Mesodermal cell (in vitro differentiated cells): Measurements from ENCODE around the gene UNC13B.

Source experiments
- H3K27ac ChIP-seq: 2 replicates; pipeline ENCODE4 v1.7.0; 2013; ENCODE audit warnings: mild to moderate bottlenecking, low read depth, low read length, moderate library complexity; ENCODE audit not compliant: severe bottlenecking
- H3K36me3 ChIP-seq: 2 replicates; pipeline ENCODE4 v1.7.1; 2013; ENCODE audit warnings: mild to moderate bottlenecking, low read length, moderate library complexity; ENCODE audit not compliant: control insufficient read depth, insufficient read depth
- H3K4me1 ChIP-seq: one replicate; pipeline ENCODE4 v1.7.1; 2013; ENCODE audit warnings: mild to moderate bottlenecking, low read length; ENCODE audit not compliant: insufficient read depth, control insufficient read depth, poor library complexity, severe bottlenecking
- H3K4me3 ChIP-seq: 2 replicates; pipeline ENCODE4 v1.7.0; 2013; ENCODE audit warnings: low read length, control low read depth, mild to moderate bottlenecking; ENCODE audit not compliant: insufficient read depth, poor library complexity, severe bottlenecking; ENCODE audit errors: extremely low read depth
- H3K9me3 ChIP-seq: 2 replicates; pipeline ENCODE4 v1.7.1; 2013; ENCODE audit warnings: mild to moderate bottlenecking, low read length, moderate library complexity; ENCODE audit not compliant: control insufficient read depth
- WGBS, 2 experiments: methylation state at CpG; one replicate each; pipeline ENCODE4 v1.1.5; 2013; ENCODE audit warnings: missing lambda C conversion rate in 2 of 2; ENCODE audit not compliant: insufficient coverage in 2 of 2; 5-methylcytosine and 5-hydroxymethylcytosine counted together

Gene UNC13B

GRCh38 chr9:35295369-35296036, 133.7 kb downstream of the UNC13B start:
- Histone ChIP-seq H3K4me3 (no peak overlapping the region), H3K4me1 (no peaks in the 10 kb centered on the region), H3K9me3 (no peaks in the 10 kb centered on the region), H3K36me3 (no peaks in the 10 kb centered on the region), H3K27ac (no peak overlapping the region)
- WGBS, 2 experiments = 95 to 96% methylated on average over 4 to 11 of the region's 13 CpGs

GRCh38 chr9:35303567-35303966, 141.8 kb downstream of the UNC13B start:
- no peaks in the 10 kb centered on the region for H3K4me1 ChIP-seq
- no peak overlapping the region for H3K27ac ChIP-seq
- WGBS, 2 experiments = 100% methylated on average over 1 of the region's 1 CpG; no CpG with 5 or more reads in 1 of the 2 experiments
- no peak overlapping the region for H3K4me3 ChIP-seq
- H3K9me3 ChIP-seq = no peaks in the 10 kb centered on the region
- H3K36me3 ChIP-seq = no peaks in the 10 kb centered on the region

- H3K27ac ChIP-seq = no peak overlapping the region
- no peaks in the 10 kb centered on the region for H3K36me3 ChIP-seq
- no peaks in the 10 kb centered on the region for H3K4me1 ChIP-seq
- WGBS, 2 experiments = 100% methylated on average over 1 of the region's 1 CpG; no CpG with 5 or more reads in 1 of the 2 experiments
- no peak overlapping the region for H3K4me3 ChIP-seq
- no peaks in the 10 kb centered on the region for H3K9me3 ChIP-seq
Observed at GRCh38 chr9:35306283-35306682, 144.5 kb downstream of the UNC13B start.

GRCh38 chr9:35308316-35308715, 146.5 kb downstream of the UNC13B start:
- H3K4me3 ChIP-seq = no peak overlapping the region
- H3K9me3 ChIP-seq = no peaks in the 10 kb centered on the region
- H3K36me3 ChIP-seq = no peaks in the 10 kb centered on the region
- no CpG with 5 or more reads among the region's 2 CpGs for WGBS, 2 experiments
- no peaks in the 10 kb centered on the region for H3K4me1 ChIP-seq
- H3K27ac ChIP-seq = no peak overlapping the region

- Histone ChIP-seq H3K4me3 (no peak overlapping the region), H3K36me3 (no peaks in the 10 kb centered on the region), H3K9me3 (no peaks in the 10 kb centered on the region), H3K4me1 (peaks cover 9% of the 10 kb centered on the region), H3K27ac (no peak overlapping the region)
- 100% methylated on average over 2 of the region's 5 CpGs; no CpG with 5 or more reads in 1 of the 2 experiments for WGBS, 2 experiments
Observed at GRCh38 chr9:35311891-35312639, 150.3 kb downstream of the UNC13B start.

- no peaks in the 10 kb centered on the region for H3K9me3 ChIP-seq
- no peak overlapping the region for H3K27ac ChIP-seq
- WGBS, 2 experiments = 82 to 100% methylated on average over 1 of the region's 4 CpGs
Observed at GRCh38 chr9:35313460-35313859, 151.7 kb downstream of the UNC13B start.

GRCh38 chr9:35313916-35314315, 152.1 kb downstream of the UNC13B start:
- H3K4me3 ChIP-seq = no peak overlapping the region
- H3K36me3 ChIP-seq = no peaks in the 10 kb centered on the region
- 76 to 87% methylated on average over 3 of the region's 4 CpGs for WGBS, 2 experiments
- no peaks in the 10 kb centered on the region for H3K9me3 ChIP-seq
- H3K27ac ChIP-seq = no peak overlapping the region
- H3K4me1 ChIP-seq = peaks cover 9% of the 10 kb centered on the region

More at GRCh38 chr9:35313460-35313859, 151.7 kb downstream of the UNC13B start:
- no peak overlapping the region for H3K4me3 ChIP-seq
- peaks cover 9% of the 10 kb centered on the region for H3K4me1 ChIP-seq
- H3K36me3 ChIP-seq = no peaks in the 10 kb centered on the region

GRCh38 chr9:35318741-35319140, 156.9 kb downstream of the UNC13B start:
- Histone ChIP-seq H3K27ac (no peak overlapping the region), H3K36me3 (no peaks in the 10 kb centered on the region), H3K4me3 (no peak overlapping the region), H3K4me1 (peaks cover 7% of the 10 kb centered on the region), H3K9me3 (no peaks in the 10 kb centered on the region)
- WGBS, 2 experiments = no CpG with 5 or more reads among the region's 1 CpG

GRCh38 chr9:35322075-35322885, 160.5 kb downstream of the UNC13B start:
- Histone ChIP-seq H3K4me3 (no peak overlapping the region), H3K9me3 (no peaks in the 10 kb centered on the region), H3K4me1 (no peaks in the 10 kb centered on the region), H3K27ac (no peak overlapping the region), H3K36me3 (no peaks in the 10 kb centered on the region)
- 95 to 100% methylated on average over 4 to 7 of the region's 8 CpGs for WGBS, 2 experiments

GRCh38 chr9:35324966-35325365, 163.2 kb downstream of the UNC13B start:
- H3K36me3 ChIP-seq = no peaks in the 10 kb centered on the region
- no CpG with 5 or more reads among the region's 3 CpGs for WGBS, 2 experiments
- H3K9me3 ChIP-seq = no peaks in the 10 kb centered on the region
- H3K27ac ChIP-seq = no peak overlapping the region
- H3K4me3 ChIP-seq = no peak overlapping the region
- H3K4me1 ChIP-seq = no peaks in the 10 kb centered on the region
